M059J (cell line): Measurements from ENCODE around the gene CTXND1. TPM values are rescaled to one million over a fixed set of nuclear protein-coding genes. Genes with fewer than 3 reads are reported as not detected.
"Not testable (repeated sequence)": the region's sequence is repeated elsewhere in the genome, so short reads cannot be mapped to it uniquely, and the experiment has no call there.

Experiments
- DNase-seq: peaks from one replicate; pipeline ENCODE4 v3.0.0-alpha.2; 2012; ENCODE audit warnings: low read depth
- total RNA-seq: library from RNA; depleted of rRNA; stranded (reverse); fragments of >200 nt; shearing (Covaris generic); gene quantifications from 2 replicates; pipeline ENCODE4 v1.2.3, GENCODE V29; 2014; rRNA removed

Gene CTXND1
- total RNA-seq, result not detected in 2 replicates

DNA sequence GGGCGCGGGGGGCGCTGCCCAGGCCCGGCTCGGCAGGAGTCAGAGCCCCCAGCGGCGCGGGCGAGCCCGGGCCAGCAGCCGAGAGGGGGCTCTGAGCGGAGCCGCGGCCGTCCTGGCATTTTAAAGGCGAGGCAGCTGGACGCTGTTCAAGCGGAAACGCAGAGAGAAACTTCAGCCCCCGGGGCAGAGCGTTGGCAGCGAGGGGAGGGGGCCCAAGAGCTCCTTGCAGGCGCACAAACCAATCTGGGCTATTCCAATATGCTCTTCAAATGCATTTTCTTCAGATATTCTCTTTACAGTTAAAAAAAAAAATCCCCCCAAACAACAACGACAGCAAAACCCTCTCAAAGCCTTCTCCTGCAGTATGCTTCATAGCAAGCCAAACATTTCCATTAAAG, at the start of gene CTXND1:
CTXND1 (minus strand) TSS at position 93 of the 398 bp plus-strand sequence. CDS start 50,264 bp downstream, outside the sequence.
- DNase-seq, result peak; percentile 5

DNA sequence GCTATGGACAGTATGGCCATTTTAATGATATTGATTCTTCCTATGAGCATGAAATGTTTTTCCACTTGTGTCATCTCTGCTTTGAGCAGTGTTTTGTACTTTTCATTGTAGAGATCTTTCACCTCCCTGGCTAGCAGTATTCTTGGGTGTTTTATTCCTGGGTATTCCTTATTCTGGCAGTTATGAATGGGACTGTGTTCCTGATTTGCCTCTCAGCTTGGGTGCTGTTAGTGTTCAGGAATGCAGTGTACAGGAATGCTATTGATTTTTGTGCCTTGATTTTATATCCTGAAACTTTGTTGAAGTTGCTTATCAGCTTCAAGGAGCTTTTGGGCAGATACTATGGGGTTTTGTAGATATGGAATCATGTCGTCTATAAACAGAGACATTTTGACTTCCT, 49.5 kb upstream of the CTXND1 start:
- DNase-seq, result no peak

DNA sequence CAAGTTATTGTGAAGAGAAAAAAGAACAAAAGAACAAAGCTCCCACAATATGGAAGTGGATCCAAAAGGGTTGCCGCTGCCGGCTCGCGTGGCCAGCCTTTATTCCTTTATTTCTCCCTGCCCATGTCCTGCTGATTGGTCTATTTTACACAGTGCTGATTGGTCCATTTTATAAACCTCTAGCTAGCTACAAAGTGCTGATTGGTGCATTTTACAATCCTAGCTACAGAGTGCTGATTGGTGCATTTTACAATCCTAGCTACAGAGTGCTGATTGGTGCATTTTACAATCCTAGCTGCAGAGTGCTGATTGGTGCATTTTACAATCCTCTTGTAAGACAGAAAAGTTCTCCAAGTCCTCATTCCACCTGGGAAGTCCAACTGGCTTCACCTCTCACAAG, 43.8 kb upstream of the CTXND1 start:
- not testable (repeated sequence) for DNase-seq

DNA sequence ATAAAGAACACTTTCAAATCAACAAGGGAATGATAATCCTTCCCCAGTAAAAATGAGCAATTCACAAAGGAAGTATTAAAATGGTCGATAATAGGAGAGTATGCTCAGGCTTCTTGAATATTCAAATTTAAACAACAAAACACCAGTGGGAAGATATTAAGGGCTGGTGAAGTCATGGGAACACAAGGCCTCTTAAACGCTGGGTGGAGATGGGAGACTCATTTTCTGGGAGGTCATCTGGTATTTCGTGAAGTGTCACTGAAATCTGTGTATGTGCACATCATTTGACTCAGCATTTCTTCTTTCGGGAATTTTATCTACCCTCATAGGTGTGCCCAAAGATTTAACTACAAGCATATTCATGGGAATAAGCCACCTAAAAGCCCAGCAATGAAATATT, 40.1 kb upstream of the CTXND1 start:
- no peak for DNase-seq

DNA sequence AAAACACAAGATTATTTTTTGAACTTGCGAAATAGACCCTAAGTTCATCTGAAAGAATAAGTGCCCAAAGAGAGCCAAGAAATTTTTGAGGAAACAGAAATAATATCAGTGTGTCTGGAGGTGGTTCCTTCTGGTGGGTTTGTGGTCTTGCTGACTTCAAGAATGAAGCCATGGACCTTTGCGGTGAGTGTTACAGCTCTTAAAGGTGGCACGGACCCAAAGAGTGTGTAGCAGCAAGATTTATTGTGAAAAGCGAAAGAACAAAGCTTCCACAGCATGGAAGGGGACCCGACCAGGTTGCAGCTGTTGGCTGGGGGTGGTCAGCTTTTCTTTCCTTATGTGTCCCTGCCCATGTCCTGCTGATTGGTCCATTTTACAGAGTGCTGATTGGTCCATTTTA, 38.9 kb upstream of the CTXND1 start:
- not testable (repeated sequence) for DNase-seq

DNA sequence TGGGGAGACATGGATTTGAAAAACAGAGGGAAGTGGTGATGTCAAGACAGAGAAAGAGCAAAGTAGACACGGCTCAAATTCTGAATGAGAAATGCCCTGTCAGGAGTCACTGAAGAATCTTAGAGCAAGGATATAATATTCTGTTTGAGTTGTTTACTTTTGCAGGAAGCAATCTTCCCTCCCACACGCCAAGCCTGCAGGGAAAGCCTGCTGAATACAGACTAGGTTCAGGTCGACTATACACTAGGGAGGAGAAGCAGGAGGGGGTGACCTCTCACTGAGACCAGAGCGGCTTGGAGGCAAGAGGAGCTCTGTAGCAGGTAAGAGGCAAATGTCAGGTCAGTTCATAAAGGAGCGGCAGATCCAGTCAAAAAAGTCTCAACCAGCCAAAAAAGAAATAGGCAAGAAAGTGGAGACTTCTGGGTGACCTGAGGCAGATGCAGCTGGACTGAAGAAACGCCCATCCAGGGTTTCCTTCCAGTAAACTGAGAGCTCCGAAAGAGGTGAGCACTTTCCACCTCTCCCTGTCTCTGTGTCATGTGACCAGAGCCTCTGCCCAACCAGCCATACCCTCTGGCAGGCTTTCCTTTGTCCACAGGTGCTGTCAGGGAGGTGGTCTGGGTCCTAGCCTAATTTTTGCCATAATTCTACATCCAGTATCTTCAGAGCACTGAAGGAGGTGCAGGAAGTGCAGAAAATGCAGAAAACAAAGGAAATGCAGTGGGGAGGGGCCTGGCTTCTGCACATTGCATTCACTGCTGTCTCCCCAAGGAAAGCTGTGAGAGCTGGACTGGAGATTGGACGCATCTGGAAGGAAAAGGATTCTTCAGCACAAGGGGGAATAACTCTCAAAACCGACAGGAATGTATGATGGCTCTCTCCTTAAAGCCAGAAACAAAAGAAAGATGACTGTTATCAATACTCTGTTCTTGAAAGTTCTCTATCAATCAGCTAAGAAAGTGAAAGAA, 37.8 kb upstream of the CTXND1 start:
- no peak for DNase-seq

DNA sequence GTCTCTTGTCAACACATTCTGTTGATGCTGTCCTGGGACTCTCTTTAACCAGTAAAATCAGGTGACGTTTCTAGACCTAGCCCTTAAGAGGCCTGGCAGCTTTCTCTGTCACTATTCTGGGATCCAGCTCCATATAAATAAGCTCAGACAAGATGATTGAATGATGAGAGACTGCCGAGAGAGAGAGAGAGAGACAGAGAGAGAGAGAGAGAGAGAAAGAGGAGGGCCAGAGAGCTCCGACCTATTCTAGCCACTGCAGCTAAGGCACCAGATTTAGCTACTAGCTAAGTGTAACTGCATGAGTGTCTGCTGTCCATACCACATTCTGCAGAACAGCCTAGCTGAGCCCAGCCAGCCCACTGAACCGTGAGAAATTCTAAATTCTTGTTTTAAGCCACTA, 36.1 kb upstream of the CTXND1 start:
- DNase-seq, result no peak

DNA sequence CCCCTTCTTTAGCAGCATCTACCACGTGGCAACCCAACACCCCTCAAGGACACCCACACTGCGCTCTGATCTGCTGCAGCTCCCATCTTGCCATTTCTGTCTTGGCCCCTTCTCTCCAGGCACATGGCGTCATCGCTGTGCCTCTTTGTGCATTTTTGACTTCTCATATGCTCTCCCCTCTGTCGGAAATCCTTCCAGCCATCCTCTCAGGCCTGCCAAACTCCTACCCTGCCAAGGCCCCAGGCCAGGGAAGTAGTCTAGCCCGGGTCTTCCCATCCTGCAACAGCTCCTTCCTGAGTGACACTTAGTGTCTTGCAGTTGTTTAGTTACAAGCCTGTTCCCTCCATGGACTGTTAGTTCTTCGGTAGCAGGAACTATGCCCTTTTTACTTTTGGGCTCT, 34.0 kb upstream of the CTXND1 start:
- no peak for DNase-seq

DNA sequence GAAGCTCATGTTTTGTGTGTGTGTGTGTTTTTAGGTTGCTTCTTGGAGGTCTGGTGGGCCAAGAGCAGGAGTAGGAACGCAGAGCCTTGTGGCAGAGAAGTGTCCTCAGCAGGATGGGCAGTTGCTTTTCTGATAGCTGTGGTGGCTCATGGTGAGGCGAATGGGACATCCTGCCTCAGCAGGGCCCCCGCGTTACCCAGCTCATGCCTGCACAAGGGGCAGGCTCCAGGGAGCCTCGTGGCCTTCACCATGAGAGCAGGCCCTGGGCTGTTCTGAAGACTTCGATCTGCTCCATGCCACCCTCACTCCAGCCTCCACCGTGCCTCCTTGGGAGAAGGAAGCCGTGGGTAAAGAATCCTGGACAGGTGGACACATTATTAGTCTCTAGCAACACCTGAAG, 33.4 kb upstream of the CTXND1 start:
- DNase-seq, result no peak

DNA sequence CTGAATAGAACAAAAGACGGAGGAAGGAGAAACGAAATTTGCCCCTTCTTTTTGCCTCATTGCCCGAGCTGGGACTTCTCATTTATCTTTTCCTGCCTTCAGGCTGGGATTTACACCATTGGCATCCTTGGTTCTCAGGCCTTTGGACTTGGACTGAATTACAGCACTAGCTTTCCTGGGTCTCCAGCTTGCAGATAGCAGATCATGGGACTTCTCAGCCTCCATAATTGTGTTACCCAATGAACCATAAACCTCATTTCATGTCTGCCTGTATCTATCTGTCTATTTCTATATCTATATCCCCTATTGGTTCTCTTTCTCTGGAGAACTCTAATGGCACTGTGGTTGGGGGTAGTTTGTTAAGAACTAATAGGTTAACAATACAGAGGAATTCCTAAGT, 31.5 kb upstream of the CTXND1 start:
- DNase-seq, result no peak

DNA sequence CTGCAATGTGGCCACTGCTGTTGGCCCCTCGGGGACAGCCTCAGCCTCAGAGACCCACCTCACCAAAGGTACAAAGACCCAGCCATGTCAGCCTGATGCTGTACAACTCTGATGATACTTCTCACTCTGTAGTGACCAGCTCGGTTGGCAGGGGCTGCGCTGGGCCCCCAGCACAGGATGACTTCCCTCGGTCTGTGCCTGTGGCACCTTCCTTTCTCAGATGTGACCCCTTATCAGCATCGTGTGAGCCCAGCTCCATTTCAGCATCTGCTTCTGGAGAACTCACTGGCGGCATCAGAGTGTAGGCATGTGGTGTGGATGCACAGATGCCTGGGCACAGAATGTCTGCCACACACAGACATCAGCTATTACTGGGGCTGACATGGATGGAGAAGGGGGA, 25.1 kb upstream of the CTXND1 start:
- DNase-seq, result no peak

DNA sequence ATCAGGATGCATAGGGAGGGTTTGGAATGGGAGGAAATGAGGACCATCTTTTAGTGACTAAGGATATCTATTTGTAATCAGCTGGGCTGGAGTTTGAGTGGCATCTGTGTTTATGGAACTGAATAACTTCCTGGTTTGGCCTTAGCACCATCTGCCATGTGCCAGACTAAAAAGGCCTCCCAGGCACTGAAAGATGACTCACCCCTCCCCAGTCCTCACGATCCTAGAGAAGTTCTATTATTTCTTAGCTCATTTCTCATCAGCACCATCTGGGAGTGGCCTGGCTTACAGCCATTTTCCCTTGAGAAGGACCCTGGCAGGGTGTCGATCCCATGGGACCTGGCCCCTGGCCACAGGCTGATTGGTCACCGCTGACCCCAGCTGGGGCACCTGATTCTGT, 23.9 kb upstream of the CTXND1 start:
- peak; percentile 80 for DNase-seq

DNA sequence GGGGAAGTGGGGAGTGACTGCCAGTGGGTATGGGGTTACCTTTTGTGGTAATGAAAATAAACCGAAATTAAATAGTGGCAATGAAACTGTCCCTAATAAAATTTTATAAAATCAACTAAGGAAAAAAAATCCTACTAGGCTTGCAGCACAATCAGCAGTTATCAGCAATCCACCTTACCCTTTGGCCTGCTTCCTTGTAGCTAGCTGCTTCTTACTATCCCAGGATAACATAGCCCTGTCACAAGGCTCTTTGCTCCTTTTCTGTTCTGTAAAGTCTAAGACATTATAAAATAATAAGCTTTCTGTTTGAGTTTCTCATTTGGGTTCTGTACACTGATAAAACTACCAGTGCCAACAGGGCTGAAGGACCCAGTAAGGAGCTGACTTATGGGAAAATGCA, 23.0 kb upstream of the CTXND1 start:
- no peak for DNase-seq

DNA sequence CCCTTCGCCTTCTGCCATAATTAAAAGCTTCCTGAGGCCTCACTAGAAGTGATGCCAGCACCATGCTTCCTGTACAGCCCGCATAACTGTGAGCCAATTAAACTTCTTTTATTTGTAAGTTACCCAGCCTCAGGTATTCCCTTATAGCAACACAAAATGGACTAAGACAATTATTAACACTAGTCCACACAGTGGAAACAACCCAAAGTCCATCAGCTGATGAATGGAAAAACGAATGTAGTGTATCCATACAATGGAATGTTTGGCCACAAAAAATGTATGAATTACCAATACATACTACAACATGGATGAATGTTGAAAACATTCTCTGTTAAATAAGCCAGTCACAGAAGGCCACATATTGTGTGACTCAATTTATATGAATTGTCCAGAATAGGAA, 22.5 kb upstream of the CTXND1 start:
- DNase-seq, result no peak

DNA sequence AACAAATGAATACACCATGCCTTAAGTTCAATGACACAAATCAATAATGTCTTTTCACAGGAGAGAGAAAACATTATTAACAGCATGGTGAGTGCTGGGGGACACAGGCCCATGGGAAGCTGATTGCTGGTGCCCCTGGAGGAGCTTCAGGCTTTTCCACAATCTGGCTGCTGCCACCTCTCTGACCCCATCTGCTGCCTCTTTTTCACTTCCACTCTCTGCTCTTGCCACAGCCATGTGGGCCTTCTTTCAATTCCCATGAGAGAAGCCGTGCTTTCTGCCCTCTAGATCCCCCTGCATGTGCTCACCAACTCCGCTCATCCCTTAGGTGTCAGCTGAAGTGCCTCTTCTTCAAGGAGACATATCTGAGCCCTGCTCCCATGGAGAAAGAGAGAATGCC, 21.0 kb upstream of the CTXND1 start:
- no peak for DNase-seq

DNA sequence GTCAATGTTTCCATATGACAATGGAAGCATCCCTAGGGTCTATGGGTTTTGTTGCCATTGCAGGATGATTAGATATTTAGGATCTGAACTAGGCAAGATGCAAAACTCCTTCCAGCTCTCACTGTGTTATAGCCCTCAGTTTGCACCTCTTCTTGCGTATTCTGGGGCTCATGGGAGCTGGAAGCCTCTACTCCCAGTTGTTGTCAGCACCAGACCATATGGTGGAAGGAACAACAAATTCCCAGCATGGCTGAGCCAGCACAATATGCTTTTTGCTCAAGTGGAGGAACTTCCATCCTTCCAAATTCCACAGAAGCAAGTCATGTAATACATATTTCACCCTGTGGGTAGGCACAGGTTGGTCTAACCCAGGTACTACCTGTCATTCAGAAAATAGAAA, 18.5 kb upstream of the CTXND1 start:
- DNase-seq, result no peak

DNA sequence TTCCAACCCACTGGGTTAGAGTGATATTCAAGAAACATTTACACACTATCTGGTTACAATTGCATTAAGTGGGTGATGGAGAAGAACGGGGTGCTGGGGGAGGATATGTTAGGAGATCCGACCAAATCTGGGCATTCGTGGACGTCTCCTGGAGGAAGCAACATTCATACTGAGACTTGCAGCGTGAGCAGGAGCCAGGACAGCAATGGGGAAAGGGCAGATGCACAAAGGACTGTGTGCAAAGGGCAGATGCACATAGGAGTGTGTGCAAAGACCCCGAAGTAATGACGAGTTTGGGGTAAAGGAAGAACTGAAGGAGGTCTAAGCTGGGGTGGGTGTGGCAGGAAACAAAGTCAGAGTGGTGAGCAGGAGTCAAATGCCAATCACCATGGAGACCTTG, 16.1 kb upstream of the CTXND1 start:
- DNase-seq, result no peak

DNA sequence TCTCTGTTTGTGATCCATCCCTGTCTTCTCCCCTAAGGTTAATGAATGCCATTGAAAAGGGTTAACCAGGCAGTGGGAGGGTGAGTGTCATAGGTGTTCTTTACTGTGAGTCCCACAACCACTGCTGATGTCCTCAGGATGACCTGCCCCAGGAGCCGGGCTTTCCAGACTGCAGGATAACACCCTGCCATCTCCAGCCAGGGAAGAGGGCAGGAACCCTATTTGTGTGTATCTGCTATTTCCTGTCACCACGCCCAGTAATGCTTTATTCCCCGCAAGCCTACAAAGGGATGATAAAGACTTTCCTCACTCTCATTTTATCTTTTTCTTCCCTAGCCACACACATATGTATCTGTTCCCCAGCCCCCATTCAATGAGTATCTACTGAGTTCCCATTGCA, 15.6 kb upstream of the CTXND1 start:
- DNase-seq, result no peak

DNA sequence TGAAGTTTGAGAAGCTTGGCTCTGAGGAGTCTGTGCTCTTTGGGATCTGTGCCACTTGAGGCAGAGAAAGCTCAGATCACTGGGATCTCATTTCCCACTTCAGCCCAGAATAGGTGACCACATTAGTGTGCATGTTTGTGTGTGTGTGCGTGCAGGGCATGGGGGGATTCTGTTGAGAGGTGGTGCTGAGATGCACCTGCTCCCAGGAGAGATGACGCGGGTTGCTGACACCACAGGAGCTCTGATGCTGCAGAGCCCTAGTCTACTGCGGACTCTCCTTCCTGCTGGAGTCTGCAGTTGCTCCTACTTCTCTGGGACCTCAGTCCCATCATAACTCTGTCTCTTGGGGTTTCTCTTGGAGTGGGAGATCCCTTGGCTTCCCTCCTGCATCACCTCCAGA, 14.7 kb upstream of the CTXND1 start:
- no peak for DNase-seq

DNA sequence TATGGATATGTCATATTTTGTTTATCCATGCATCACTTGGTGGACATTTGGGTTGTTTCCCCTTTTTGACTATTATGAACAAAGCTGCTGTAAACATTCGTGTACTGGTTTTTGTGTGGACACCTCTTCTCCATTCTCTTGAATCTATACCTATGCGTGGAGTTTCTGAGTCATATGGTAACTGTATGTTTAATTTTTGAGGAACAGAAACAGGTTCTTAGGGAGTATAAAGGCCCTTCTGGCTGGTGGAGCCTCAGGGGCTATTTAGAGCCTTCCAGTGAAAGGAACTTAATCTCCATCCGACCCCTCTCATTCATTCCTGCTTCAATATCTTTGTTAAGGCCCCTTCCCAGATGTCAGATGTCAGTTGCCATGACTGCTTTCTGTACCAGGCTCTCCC, 14.1 kb upstream of the CTXND1 start:
- no peak for DNase-seq

DNA sequence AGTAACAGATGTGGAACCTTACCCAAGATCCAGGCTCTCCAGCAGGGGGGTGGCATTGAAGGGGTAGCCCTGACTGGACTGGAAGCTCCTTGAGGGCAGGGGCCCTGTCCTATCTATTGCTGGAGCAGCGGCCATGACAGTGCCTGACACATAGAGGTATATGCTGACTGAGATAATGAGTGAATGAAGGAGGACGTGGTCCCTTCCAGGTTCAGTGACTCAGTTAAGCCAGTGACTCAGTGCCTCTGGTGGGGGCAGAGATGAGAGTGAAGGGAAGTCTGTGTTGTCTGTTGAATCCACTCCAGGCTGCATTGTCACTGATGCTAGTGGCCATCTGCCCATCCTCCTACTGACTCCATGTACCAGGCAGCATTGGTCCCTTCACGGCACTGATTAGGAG, 13.0 kb upstream of the CTXND1 start:
- DNase-seq, result peak; percentile 28

DNA sequence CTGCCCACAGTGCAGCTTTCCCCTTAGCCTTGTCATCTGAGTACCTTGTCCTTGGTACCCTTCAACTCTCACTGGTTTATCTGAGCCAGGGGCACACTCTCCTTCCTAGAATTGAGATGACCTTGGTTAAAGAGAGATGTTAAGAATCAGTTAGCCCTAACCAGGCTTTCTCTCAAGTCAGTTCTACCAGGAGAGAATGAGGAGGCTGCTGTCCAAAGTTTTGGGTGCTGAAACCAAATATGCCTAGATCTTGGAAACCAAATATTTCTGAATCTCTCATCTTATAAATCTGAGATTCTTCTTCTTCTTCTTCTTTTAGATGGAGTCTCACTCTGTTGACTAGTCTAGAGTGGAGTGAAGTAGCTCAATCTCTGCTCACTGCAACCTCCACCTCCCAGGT, 12.0 kb upstream of the CTXND1 start:
- DNase-seq, result peak; percentile 8

DNA sequence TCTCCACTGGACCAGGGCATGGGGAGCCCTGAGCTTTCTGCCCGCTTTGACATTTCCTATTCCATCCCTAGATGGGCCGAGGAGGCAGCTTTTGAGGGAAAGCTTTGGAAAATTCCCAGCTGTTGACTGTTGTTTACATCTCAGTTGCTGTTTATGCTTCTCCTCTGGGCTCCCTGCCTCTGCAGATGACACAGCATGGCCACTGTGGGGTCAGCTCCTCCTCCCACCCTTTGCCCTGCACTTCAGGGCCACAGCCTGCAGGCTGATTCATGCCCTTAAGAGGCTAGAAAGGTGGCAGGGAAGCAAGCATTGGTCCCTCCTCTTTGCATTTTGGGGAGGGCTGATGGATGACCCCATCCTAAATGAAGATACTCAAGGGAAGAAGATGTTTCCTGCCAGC, 8.5 kb upstream of the CTXND1 start:
- no peak for DNase-seq
